H1 (cell line): ENCODE measurements around the gene OPCML. TPM values are rescaled to one million over a fixed set of nuclear protein-coding genes. Genes with fewer than 3 reads are reported as not detected.

ENCODE experiments used
- CTCF ChIA-PET: fragments of 300-600 bp; sonication (Branson Sonifier 250); formaldehyde crosslinking; loops from one replicate; lab custom pipeline; 2021; ENCODE audit not compliant: partially characterized antibody; lab: Charles Lee
- POLR2A ChIA-PET: fragments of 300-600 bp; sonication (Branson Sonifier 250); formaldehyde crosslinking; loops from one replicate; lab custom pipeline; 2021; ENCODE audit warnings: inconsistent platforms; ENCODE audit not compliant: partially characterized antibody; lab: Charles Lee
- DNase-seq, 2 experiments: peaks; one replicate each; pipeline versions ENCODE4 v3.0.0 to v3.0.0-alpha.2; 2010 to 2022; ENCODE audit warnings: low spot score in 2 of 2, low read depth in 1 of 2, mixed read lengths in 1 of 2
- FAIRE-seq: peaks from 2 replicates; lab custom pipeline; 2011; peaks lifted over from hg19 to GRCh38; lab: Jason Lieb, UNC
- H2AFZ ChIP-seq: 2 replicates; pipeline ENCODE4 v1.8.1; 2012; ENCODE audit warnings: low read length, inconsistent platforms
- H2AK5ac ChIP-seq: 2 replicates; pipeline ENCODE4 v1.6.1; 2013; ENCODE audit warnings: low read depth, low read length
- H2BK120ac ChIP-seq: replicated peaks from 2 replicates; pipeline ENCODE3; 2013; ENCODE audit warnings: low read depth, low read length, inconsistent platforms
- H2BK12ac ChIP-seq: 2 replicates; pipeline ENCODE4 v1.6.1; 2013; ENCODE audit warnings: low read depth, low read length
- H2BK15ac ChIP-seq: 2 replicates; pipeline ENCODE4 v1.6.1; 2013; ENCODE audit warnings: low read length
- H2BK20ac ChIP-seq: 2 replicates; pipeline ENCODE4 v1.6.1; 2013; ENCODE audit warnings: low read length
- H2BK5ac ChIP-seq: 2 replicates; pipeline ENCODE4 v1.6.1; 2013; ENCODE audit warnings: low read depth, low read length
- H3K14ac ChIP-seq: 2 replicates; pipeline ENCODE4 v1.6.1; 2013; ENCODE audit warnings: inconsistent platforms; ENCODE audit not compliant: insufficient read length
- H3K18ac ChIP-seq: 2 replicates; pipeline ENCODE4 v1.6.1; 2013; ENCODE audit warnings: low read length; ENCODE audit errors: extremely low read depth
- H3K23ac ChIP-seq: 2 replicates; pipeline ENCODE4 v1.6.1; 2013; ENCODE audit warnings: inconsistent platforms; ENCODE audit not compliant: insufficient read length
- H3K23me2 ChIP-seq: 2 replicates; pipeline ENCODE4 v1.6.1; 2013; ENCODE audit warnings: low read depth, low read length
- H3K27ac ChIP-seq: 2 replicates; pipeline ENCODE4 v1.6.1; 2011; ENCODE audit warnings: low read depth, low read length, inconsistent platforms
- H3K27me3 ChIP-seq, 4 experiments: replicated peaks in 1 of 4; 1 replicate in 1 of 4; 2 replicates in 3 of 4; pipeline versions ENCODE4 v1.6.1 to v1.8.1; 2011 to 2013; ENCODE audit warnings: low read length in 3 of 4, mild to moderate bottlenecking in 3 of 4, inconsistent platforms in 2 of 4, mixed read lengths in 2 of 4, moderate library complexity in 1 of 4; ENCODE audit not compliant: control insufficient read depth in 3 of 4, insufficient read depth in 3 of 4; ENCODE audit errors: extremely low read depth in 1 of 4
- H3K36me3 ChIP-seq, 4 experiments: 2 replicates each; pipeline versions ENCODE4 v1.6.1 to v1.8.1; 2011 to 2013; ENCODE audit warnings: mild to moderate bottlenecking in 4 of 4, low read length in 3 of 4, moderate library complexity in 2 of 4, control low read depth in 1 of 4, inconsistent platforms in 1 of 4; ENCODE audit not compliant: insufficient read depth in 4 of 4, control insufficient read depth in 2 of 4
- H3K4ac ChIP-seq: replicated peaks from 2 replicates; pipeline ENCODE3; 2013; ENCODE audit warnings: low read length, low read depth, mixed read lengths, inconsistent platforms; ENCODE audit not compliant: insufficient read length
- H3K4me1 ChIP-seq, 4 experiments: replicated peaks in 1 of 4; 1 replicate in 1 of 4; 2 replicates in 3 of 4; pipeline versions ENCODE4 v1.6.1 to v1.8.1; 2011 to 2013; ENCODE audit warnings: low read length in 3 of 4, inconsistent platforms in 2 of 4, mixed read lengths in 1 of 4; ENCODE audit not compliant: insufficient read depth in 4 of 4, control insufficient read depth in 3 of 4
- H3K4me2 ChIP-seq, 2 experiments: 2 replicates each; pipeline versions ENCODE4 v1.6.1 to v1.8.1; 2011 to 2013; ENCODE audit warnings: low read depth in 2 of 2, low read length in 2 of 2, control low read depth in 1 of 2, inconsistent platforms in 1 of 2, mild to moderate bottlenecking in 1 of 2; ENCODE audit not compliant: insufficient read depth in 1 of 2
- H3K4me3 ChIP-seq, 4 experiments: fragments of 200-600, 300-600 bp in 1 of 4; sonication (generic), shearing (Covaris generic), sonication (Bioruptor Twin) in 1 of 4; 2 replicates each; pipeline versions ENCODE4 v1.5.1 to v1.8.1; 2011 to 2016; ENCODE audit warnings: low read length in 4 of 4, low read depth in 3 of 4, control low read depth in 2 of 4, inconsistent platforms in 2 of 4, mild to moderate bottlenecking in 2 of 4, mixed read lengths in 1 of 4, moderate library complexity in 1 of 4; ENCODE audit not compliant: insufficient read depth in 2 of 4; ENCODE audit errors: extremely low read depth in 1 of 4
- H3K56ac ChIP-seq: replicated peaks from 2 replicates; pipeline ENCODE3; 2013; ENCODE audit warnings: low read depth, mild to moderate bottlenecking, mixed read lengths, low read length, inconsistent platforms; ENCODE audit not compliant: insufficient read length
- H3K79me1 ChIP-seq: 2 replicates; pipeline ENCODE4 v1.6.1; 2013; ENCODE audit warnings: low read depth, low read length, control low read depth
- H3K79me2 ChIP-seq, 2 experiments: 2 replicates each; pipeline versions ENCODE4 v1.6.1 to v1.8.1; 2012 to 2013; ENCODE audit warnings: low read length in 2 of 2, mild to moderate bottlenecking in 2 of 2, inconsistent platforms in 1 of 2; ENCODE audit not compliant: insufficient read depth in 2 of 2, control insufficient read depth in 1 of 2
- H3K9ac ChIP-seq, 4 experiments: replicated peaks in 1 of 4; 1 replicate in 1 of 4; 2 replicates in 3 of 4; pipeline versions ENCODE4 v1.6.1 to v1.8.1; 2011 to 2013; ENCODE audit warnings: low read depth in 3 of 4, low read length in 3 of 4, control low read depth in 2 of 4, mild to moderate bottlenecking in 2 of 4, moderate library complexity in 2 of 4, inconsistent platforms in 1 of 4; ENCODE audit errors: extremely low read depth in 1 of 4
- H3K9me3 ChIP-seq, 2 experiments: 2 replicates each; pipeline versions ENCODE4 v1.6.1 to v1.8.1; 2012 to 2013; ENCODE audit warnings: mild to moderate bottlenecking in 2 of 2, moderate library complexity in 2 of 2, control low read depth in 1 of 2, inconsistent platforms in 1 of 2, low read depth in 1 of 2, low read length in 1 of 2, mixed read lengths in 1 of 2; ENCODE audit not compliant: insufficient read depth in 2 of 2
- H4K20me1 ChIP-seq, 2 experiments: replicated peaks in 1 of 2; 2 replicates each; pipeline versions ENCODE3 to v1.8.1; 2011 to 2013; ENCODE audit warnings: inconsistent platforms in 2 of 2, low read length in 2 of 2, mild to moderate bottlenecking in 1 of 2; ENCODE audit not compliant: insufficient read depth in 2 of 2, control insufficient read depth in 1 of 2
- H4K5ac ChIP-seq: 2 replicates; pipeline ENCODE4 v1.6.1; 2013; ENCODE audit warnings: low read length, low read depth, mixed read lengths, inconsistent platforms; ENCODE audit not compliant: insufficient read length
- H4K8ac ChIP-seq: 2 replicates; pipeline ENCODE4 v1.8.0; 2013; ENCODE audit warnings: mild to moderate bottlenecking, moderate library complexity, low read length, inconsistent platforms; ENCODE audit not compliant: insufficient read depth; ENCODE audit errors: extremely low read depth
- H4K91ac ChIP-seq: replicated peaks from 2 replicates; pipeline ENCODE3; 2013; ENCODE audit warnings: low read length, mixed read lengths, inconsistent platforms; ENCODE audit not compliant: insufficient read length
- EZH2 ChIP-seq: fragments of 200-600 bp; sonication (generic); IDR thresholded peaks from 2 replicates; pipeline ENCODE4 v1.7.1; 2012; ENCODE audit warnings: low read depth, mild to moderate bottlenecking, moderate library complexity, low read length, inconsistent platforms; ENCODE audit not compliant: severe bottlenecking
- GTF2F1 ChIP-seq: IDR thresholded peaks from 2 replicates; pipeline ENCODE4 v1.6.1; 2012; ENCODE audit warnings: low read depth, low read length, improper control_type of control experiment, borderline replicate concordance
- RFX5 ChIP-seq: IDR thresholded peaks from 2 replicates; pipeline ENCODE4 v1.6.1; 2011; ENCODE audit warnings: low read depth, low read length, improper control_type of control experiment, borderline replicate concordance
- SIN3A ChIP-seq, 2 experiments: IDR thresholded peaks in 1 of 2; conservative IDR thresholded peaks in 1 of 2; 2 replicates each; pipeline ENCODE4 v1.6.1; 2011 to 2012; ENCODE audit warnings: low read length in 2 of 2, improper control_type of control experiment in 1 of 2, low read depth in 1 of 2, mild to moderate bottlenecking in 1 of 2
- WGBS, 2 experiments: shearing (Covaris generic) in 1 of 2; methylation state at CpG; one replicate each; pipeline versions ENCODE4 v1.1.6 to v1.1.7; 2013 to 2015; ENCODE audit warnings: low lambda C conversion rate in 2 of 2, mixed read lengths in 2 of 2, inconsistent platforms in 1 of 2, low coverage in 1 of 2, missing lambda C conversion rate in 1 of 2; ENCODE audit not compliant: insufficient replicate concordance in 2 of 2, insufficient coverage in 1 of 2, insufficient read length in 1 of 2; ENCODE audit errors: extremely low coverage in 1 of 2, missing lambda C conversion rate in 1 of 2; 5-methylcytosine and 5-hydroxymethylcytosine counted together
- polyA plus RNA-seq, 7 experiments: library from polyadenylated mRNA; depleted of rRNA in 3 of 7; stranded (reverse) in 5 of 7; unstranded in 2 of 7; fragments of >200 nt in 5 of 7; fragments of 200-250 nt in 2 of 7; gene quantifications; 1 replicate in 5 of 7; 2 replicates in 1 of 7; 4 replicates in 1 of 7; pipeline versions ENCODE4 v1.2.1 to v1.2.3, GENCODE V29; 2011 to 2013; ENCODE audit warnings: missing spikeins in 2 of 7, mixed read lengths in 2 of 7
- total RNA-seq: library from RNA; stranded (reverse); fragmentation: NEBNext Ultra II Directional; extraction: Animal tissue kit (Norgen Biotek cat#: 25700); gene quantifications from 2 replicates; pipeline ENCODE4 v1.2.1, GENCODE V29; 2021
- TF ChIP-seq, protein P1 (sequence below): IDR thresholded peaks from 2 replicates; pipeline ENCODE4 v1.6.1; 2012; ENCODE audit warnings: low read length, inconsistent platforms

The OPCML gene
- total and polyA plus RNA-seq, 2 of the 8 experiments (the other 6 are each of a cell fraction or from before 2014, with no cell fraction given), result 2.3 to 3.1 TPM

- POLR2A ChIA-PET, result no interaction called here
- no peak for FAIRE-seq
- H4K8ac ChIP-seq, result no peak overlapping the region
Measured at GRCh38 chr11:132895340-132895739, 637.0 kb downstream of the OPCML start.

More at GRCh38 chr11:132895340-132895739, 637.0 kb downstream of the OPCML start:
- H4K20me1 ChIP-seq, result no peaks in the 10 kb centered on the region
- no peak overlapping the region for H4K91ac ChIP-seq
- no peak overlapping the region for H2AFZ ChIP-seq
- no peaks in the 10 kb centered on the region for H3K4me1 ChIP-seq
- H2BK120ac ChIP-seq, result no peak overlapping the region
- CTCF ChIA-PET, result interaction anchor here (0.8 to 1.5 kb wide), 2 partner anchors 10 to 46 kb away, joined by 3 to 7 read pairs; no protein-coding TSS in a partner anchor
- no peak overlapping the region for H3K56ac ChIP-seq
- H3K4me2 ChIP-seq, result no peak overlapping the region
- no peak overlapping the region for H3K18ac ChIP-seq
- H3K23ac ChIP-seq, result no peak overlapping the region
- H2BK5ac ChIP-seq, result no peak overlapping the region
- no peak overlapping the region for H4K5ac ChIP-seq
- H3K79me2 ChIP-seq, result no peaks in the 10 kb centered on the region
- H3K9me3 ChIP-seq, result no peaks in the 10 kb centered on the region
- TF ChIP-seq RFX5, result no peak
- TF ChIP-seq, protein P1, sequence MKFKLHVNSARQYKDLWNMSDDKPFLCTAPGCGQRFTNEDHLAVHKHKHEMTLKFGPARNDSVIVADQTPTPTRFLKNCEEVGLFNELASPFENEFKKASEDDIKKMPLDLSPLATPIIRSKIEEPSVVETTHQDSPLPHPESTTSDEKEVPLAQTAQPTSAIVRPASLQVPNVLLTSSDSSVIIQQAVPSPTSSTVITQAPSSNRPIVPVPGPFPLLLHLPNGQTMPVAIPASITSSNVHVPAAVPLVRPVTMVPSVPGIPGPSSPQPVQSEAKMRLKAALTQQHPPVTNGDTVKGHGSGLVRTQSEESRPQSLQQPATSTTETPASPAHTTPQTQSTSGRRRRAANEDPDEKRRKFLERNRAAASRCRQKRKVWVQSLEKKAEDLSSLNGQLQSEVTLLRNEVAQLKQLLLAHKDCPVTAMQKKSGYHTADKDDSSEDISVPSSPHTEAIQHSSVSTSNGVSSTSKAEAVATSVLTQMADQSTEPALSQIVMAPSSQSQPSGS, result no peak
- no peak for TF ChIP-seq SIN3A (conservative IDR thresholded peaks at IDR 0.05 in 1 of 2, IDR thresholded peaks at IDR 0.05 in 1 of 2; ENCODE audit: low read depth in 1 of 2, low read length in 2 of 2)
- TF ChIP-seq EZH2, result no peak
- TF ChIP-seq GTF2F1, result no peak
- TF ChIP-seq, all 59 proteins: peak for 0
- Histone ChIP-seq H3K79me1 (no peaks in the 10 kb centered on the region), H3K36me3 (no peaks in the 10 kb centered on the region), H3K4me3 (no peak overlapping the region), H3K27ac (no peak overlapping the region), H3K14ac (no peak overlapping the region), H2BK12ac (no peak overlapping the region), H3K27me3 (no peaks in the 10 kb centered on the region), H3K4ac (no peak overlapping the region), H3K9ac (no peak overlapping the region), H2AK5ac (no peak overlapping the region), H2BK20ac (no peak overlapping the region), H3K23me2 (no peaks in the 10 kb centered on the region; the same call in 1 of the 2 replicates), H2BK15ac (no peak overlapping the region)
- WGBS, 2 experiments, result 100% methylated on average over 3 of the region's 3 CpGs; no CpG with 5 or more reads in 1 of the 2 experiments
- DNase-seq, result no peak
